HCT116 (cell line): ENCODE measurements around the gene STK25. TPM values are rescaled to one million over a fixed set of nuclear protein-coding genes. Genes with fewer than 3 reads are reported as not detected.

Experiments
- ATAC-seq: fragments of 200-7000 bp; cut with Tn5 transposase; 2 replicates; pipeline ENCODE4 v1.9.1; 2020; ENCODE audit warnings: mild to moderate bottlenecking, moderate library complexity
- BruUV-seq: library from RNA; stranded (reverse); fragments of 400-500 nt; replicated peaks from 2 replicates; lab custom pipeline; 2021; lab: Mats Ljungman, UMichigan
- CTCF ChIA-PET: fragments of 300-600 bp; sonication (Branson Sonifier 250); formaldehyde crosslinking; loops from one replicate; lab custom pipeline; 2021; ENCODE audit warnings: antibody characterized with exemption; lab: Charles Lee
- POLR2A ChIA-PET: fragments of 300-600, 350-600 bp; sonication (Branson Sonifier 250); formaldehyde crosslinking; loops from one replicate; lab custom pipeline; 2021; ENCODE audit warnings: antibody characterized with exemption; lab: Charles Lee
- RAD21 ChIA-PET, 2 experiments: fragments of 300-600 bp; sonication (Branson Sonifier 250); formaldehyde crosslinking; loops; one replicate each; lab custom pipeline; 2023; ENCODE audit warnings: low total read pairs in 2 of 2; ENCODE audit not compliant: uncharacterized antibody in 2 of 2, unreplicated experiment in 2 of 2, low non-redundant PET in 1 of 2; lab: Charles Lee
- DNase-seq: peaks from one replicate; pipeline ENCODE4 v3.0.0-alpha.2; 2010; ENCODE audit warnings: low read depth, low spot score
- H2AFZ ChIP-seq: fragments of 200-600 bp; shearing (Covaris generic), sonication (generic); 2 replicates; pipeline ENCODE4 v1.6.1; 2017; ENCODE audit warnings: low read depth, mixed run types, mixed read lengths, antibody characterized with exemption, low read length; ENCODE audit not compliant: poor library complexity, severe bottlenecking
- H3K27ac ChIP-seq: 2 replicates; pipeline ENCODE4 v1.5.1; 2012; ENCODE audit warnings: low read depth, low read length
- H3K27me3 ChIP-seq: fragments of 200-600 bp; sonication (generic); 2 replicates; pipeline ENCODE4 v1.6.1; 2016; ENCODE audit warnings: mixed run types, low read length, mixed read lengths; ENCODE audit not compliant: insufficient read depth
- H3K36me3 ChIP-seq, 2 experiments: fragments of 200-500 bp in 1 of 2; fragments of 200-600 bp in 1 of 2; sonication (Bioruptor generic) in 1 of 2; sonication (generic) in 1 of 2; 2 replicates each; pipeline versions ENCODE4 v1.5.1 to v1.6.1; 2014 to 2016; ENCODE audit warnings: low read length in 2 of 2, inconsistent platforms in 1 of 2, mixed read lengths in 1 of 2, mixed run types in 1 of 2; ENCODE audit not compliant: insufficient read depth in 2 of 2, control insufficient read depth in 1 of 2
- H3K4me1 ChIP-seq, 2 experiments: fragments of 200-600 bp in 1 of 2; sonication (generic) in 1 of 2; 2 replicates each; pipeline versions ENCODE4 v1.5.1 to v1.6.1; 2012 to 2017; ENCODE audit warnings: low read length in 2 of 2, inconsistent platforms in 1 of 2, mild to moderate bottlenecking in 1 of 2, mixed read lengths in 1 of 2, mixed run types in 1 of 2, moderate library complexity in 1 of 2; ENCODE audit not compliant: insufficient read depth in 2 of 2, control insufficient read depth in 1 of 2
- H3K4me2 ChIP-seq: fragments of 200-600 bp; sonication (generic); 2 replicates; pipeline ENCODE4 v1.6.1; 2017; ENCODE audit warnings: mixed run types, low read length, mixed read lengths
- H3K4me3 ChIP-seq, 2 experiments: fragments of 200-600 bp in 1 of 2; sonication (generic) in 1 of 2; replicated peaks in 1 of 2; 2 replicates each; pipeline ENCODE4 v1.5.1; 2011 to 2016; ENCODE audit warnings: low read length in 2 of 2, control low read depth in 1 of 2, low read depth in 1 of 2, mild to moderate bottlenecking in 1 of 2, mixed read lengths in 1 of 2, mixed run types in 1 of 2
- H3K79me2 ChIP-seq: fragments of 200-600 bp; sonication (generic); 2 replicates; pipeline ENCODE4 v1.6.1; 2017; ENCODE audit warnings: mild to moderate bottlenecking, mixed run types, low read length, moderate library complexity, mixed read lengths; ENCODE audit not compliant: insufficient read depth
- H3K9ac ChIP-seq: fragments of 200-600 bp; sonication (generic); 2 replicates; pipeline ENCODE4 v1.6.1; 2016; ENCODE audit warnings: low read length, mixed read lengths
- H3K9me2 ChIP-seq: fragments of 200-600 bp; sonication (generic), shearing (Covaris generic); 2 replicates; pipeline ENCODE4 v1.6.1; 2017; ENCODE audit warnings: mixed run types, mild to moderate bottlenecking, moderate library complexity; ENCODE audit not compliant: insufficient read depth
- H3K9me3 ChIP-seq, 2 experiments: fragments of 200-500 bp in 1 of 2; fragments of 200-600 bp in 1 of 2; sonication (Bioruptor generic) in 1 of 2; sonication (generic) in 1 of 2; 2 replicates each; pipeline ENCODE4 v1.6.1; 2014 to 2017; ENCODE audit warnings: low read length in 2 of 2, mixed read lengths in 2 of 2, inconsistent platforms in 1 of 2, low read depth in 1 of 2, mild to moderate bottlenecking in 1 of 2, mixed run types in 1 of 2, moderate library complexity in 1 of 2; ENCODE audit not compliant: control insufficient read depth in 1 of 2, insufficient read depth in 1 of 2
- H4K20me1 ChIP-seq: fragments of 200-600 bp; sonication (generic), shearing (Covaris generic); 2 replicates; pipeline ENCODE4 v1.6.1; 2017; ENCODE audit warnings: mixed run types, mild to moderate bottlenecking, moderate library complexity; ENCODE audit not compliant: insufficient read depth
- ATF3 ChIP-seq: IDR thresholded peaks from 2 replicates; pipeline ENCODE4 v1.6.1; 2012
- CBX3 ChIP-seq: IDR thresholded peaks from 2 replicates; pipeline ENCODE4 v1.6.1; 2012; ENCODE audit warnings: low read depth
- EGR1 ChIP-seq: IDR thresholded peaks from 2 replicates; pipeline ENCODE4 v1.6.1; 2012; ENCODE audit warnings: low read depth
- ELF1 ChIP-seq: IDR thresholded peaks from 2 replicates; pipeline ENCODE4 v1.6.1; 2012; ENCODE audit warnings: low read depth, borderline replicate concordance
- JUND ChIP-seq: IDR thresholded peaks from 2 replicates; pipeline ENCODE4 v1.6.1; 2012
- MAX ChIP-seq: IDR thresholded peaks from 2 replicates; pipeline ENCODE4 v1.6.1; 2012
- POLR2AphosphoS5 ChIP-seq: IDR thresholded peaks from 2 replicates; pipeline ENCODE4 v1.6.1; 2011; ENCODE audit warnings: mild to moderate bottlenecking, low read depth, low read length, moderate library complexity
- REST ChIP-seq: IDR thresholded peaks from 2 replicates; pipeline ENCODE4 v1.6.1; 2012; ENCODE audit warnings: low read depth
- ZFX ChIP-seq: fragments of 450-650 bp; IDR thresholded peaks from 2 replicates; pipeline ENCODE4 v1.6.1; 2017
- ZNF274 ChIP-seq: fragments of 200-500 bp; sonication (Bioruptor generic); IDR thresholded peaks from 2 replicates; pipeline ENCODE4 v1.6.1; 2014; ENCODE audit warnings: mild to moderate bottlenecking, low read depth, low read length, inconsistent platforms
- intact Hi-C: fragments of 100-400 bp; cut with micrococcal nuclease; formaldehyde crosslinking; loops from 2 replicates; pipeline ENCODE4 v1.10.0; 2022
- total RNA-seq: library from RNA; stranded (reverse); gene quantifications from one replicate; pipeline ENCODE4 v1.2.1, GENCODE V29; 2021; ENCODE audit not compliant: unreplicated experiment

Gene STK25
- total RNA-seq, 1 experiment from 2014 or later = 160 TPM

GRCh38 chr2:241473399-241473798 is 35.0 kb downstream of the STK25 start:
- RAD21 ChIA-PET = no interaction called here
- no peak overlapping the region for H3K27ac ChIP-seq
- TF ChIP-seq EGR1 (no peak), ZNF274 (no peak), ATF3 (no peak), CBX3 (no peak), ELF1 (no peak), JUND (no peak), ZFX (no peak), MAX (no peak), REST (no peak), POLR2AphosphoS5 (no peak)
- no peak overlapping the region for H3K4me3 ChIP-seq
- H3K9me2 ChIP-seq = no peaks in the 10 kb centered on the region
- CTCF ChIA-PET = no interaction called here
- DNase-seq (no peak), ATAC-seq (no peak)
- no peak overlapping the region for H2AFZ ChIP-seq
- intact Hi-C loops = no loop called here
- no peaks in the 10 kb centered on the region for H3K4me1 ChIP-seq
- POLR2A ChIA-PET = no interaction called here
- no peak overlapping the region for H3K9ac ChIP-seq
- 0 out of 2 replicates have a peak, but pooled peaks cover 4% of the 10 kb centered on the region for H3K27me3 ChIP-seq
- no TSS peak for BruUV-seq
- H3K36me3 ChIP-seq = no peaks in the 10 kb centered on the region
- no peaks in the 10 kb centered on the region for H3K9me3 ChIP-seq
- H3K79me2 ChIP-seq = no peaks in the 10 kb centered on the region
- no peaks in the 10 kb centered on the region for H4K20me1 ChIP-seq
- H3K4me2 ChIP-seq = no peak overlapping the region
